ENCODE data around the gene ZFYVE28. TPM values are rescaled to one million over a fixed set of nuclear protein-coding genes. Genes with fewer than 3 reads are reported as not detected.
A peak's percentile ranks its signal among the peaks of the same experiment; 100 is the strongest.

Gene ZFYVE28
- total RNA-seq, 6 experiments from 2014 or later, result 2.5 to 9.6 (median 4.8) TPM

GRCh38 chr4:2301225-2301642, 117.2 kb downstream of the ZFYVE28 start:
- ATAC-seq (no peak), DNase-seq (peak in 1 of 3 donors; percentile 39)
- Histone ChIP-seq H3K27ac (no peak overlapping the region), H3K4me1 (no peaks in the 10 kb centered on the region), H3K4me3 (no peak overlapping the region), H3K9me3 (no peaks in the 10 kb centered on the region), H3K27me3 (no peaks in the 10 kb centered on the region), H3K36me3 (no peaks in the 10 kb centered on the region)
- TF ChIP-seq CTCF (IDR thresholded peaks at IDR 0.05), result no peak
- no peak for TF ChIP-seq POLR2A (IDR thresholded peaks at IDR 0.05)
- WGBS (ENCODE audit: insufficient coverage, low coverage, low lambda C conversion rate, missing lambda C conversion rate), result 85% methylated on average over 6 of the region's 14 CpGs
- intact Hi-C loops (cut with DNase I), result no loop called here

GRCh38 chr4:2300431-2301224, 117.8 kb downstream of the ZFYVE28 start:
- no peak for TF ChIP-seq CTCF (IDR thresholded peaks at IDR 0.05)
- TF ChIP-seq POLR2A (IDR thresholded peaks at IDR 0.05), result no peak
- ATAC-seq (no peak), DNase-seq (peak in 1 of 3 donors; percentile 48)
- no peaks in the 10 kb centered on the region for H3K36me3 ChIP-seq
- no peak overlapping the region for H3K27ac ChIP-seq
- H3K9me3 ChIP-seq, result no peaks in the 10 kb centered on the region
- no peak overlapping the region for H3K4me3 ChIP-seq
- intact Hi-C loops (cut with DNase I), result no loop called here
- H3K4me1 ChIP-seq, result no peaks in the 10 kb centered on the region
- 93% methylated on average over 5 of the region's 37 CpGs for WGBS (ENCODE audit: insufficient coverage, low coverage, low lambda C conversion rate, missing lambda C conversion rate)
- H3K27me3 ChIP-seq, result no peaks in the 10 kb centered on the region

GRCh38 chr4:2299794-2300193, 118.7 kb downstream of the ZFYVE28 start:
- peak in 1 of 3 donors; percentile 1 for DNase-seq

GRCh38 chr4:2298532-2298991, 119.9 kb downstream of the ZFYVE28 start:
- Histone ChIP-seq H3K9me3 (no peaks in the 10 kb centered on the region), H3K36me3 (no peaks in the 10 kb centered on the region), H3K27me3 (no peaks in the 10 kb centered on the region), H3K27ac (no peak overlapping the region), H3K4me3 (no peak overlapping the region), H3K4me1 (no peaks in the 10 kb centered on the region)
- 80% methylated on average over 7 of the region's 23 CpGs for WGBS (ENCODE audit: insufficient coverage, low coverage, low lambda C conversion rate, missing lambda C conversion rate)
- TF ChIP-seq CTCF (IDR thresholded peaks at IDR 0.05) (no peak), POLR2A (IDR thresholded peaks at IDR 0.05) (no peak)
- intact Hi-C loops (cut with DNase I), result no loop called here
- ATAC-seq, result no peak
- DNase-seq, result peak in 1 of 3 donors; percentile 39

More at GRCh38 chr4:2299794-2300193, 118.7 kb downstream of the ZFYVE28 start:
- 86% methylated on average over 1 of the region's 2 CpGs for WGBS (ENCODE audit: insufficient coverage, low coverage, low lambda C conversion rate, missing lambda C conversion rate)
- Histone ChIP-seq H3K4me1 (no peaks in the 10 kb centered on the region), H3K27ac (no peak overlapping the region), H3K4me3 (no peak overlapping the region), H3K9me3 (no peaks in the 10 kb centered on the region), H3K36me3 (no peaks in the 10 kb centered on the region), H3K27me3 (no peaks in the 10 kb centered on the region)
- intact Hi-C loops (cut with DNase I), result no loop called here
- no peak for ATAC-seq
- TF ChIP-seq POLR2A (IDR thresholded peaks at IDR 0.05) (no peak), CTCF (IDR thresholded peaks at IDR 0.05) (no peak)
